Activated CD8-positive, alpha-beta T cell treated with anti-CD3 and anti-CD28 coated beads for 36 hours (primary cell): ENCODE measurements around the gene KIRREL3. TPM values are rescaled to one million over a fixed set of nuclear protein-coding genes. Genes with fewer than 3 reads are reported as not detected.

Experiments used
- ATAC-seq: fragments of 200-7000 bp; cut with Tn5 transposase; one replicate; pipeline ENCODE4 v1.10.0; 2021; ENCODE audit warnings: mild to moderate bottlenecking, moderate library complexity
- CTCF ChIA-PET: fragments of 350-600 bp; sonication (Branson Sonifier 250); formaldehyde crosslinking; loops from one replicate; lab custom pipeline; 2021; ENCODE audit warnings: antibody characterized with exemption; lab: Charles Lee
- POLR2A ChIA-PET: fragments of 350-600 bp; sonication (Branson Sonifier 250); formaldehyde crosslinking; loops from one replicate; lab custom pipeline; 2021; ENCODE audit warnings: antibody characterized with exemption; lab: Charles Lee
- DNase-seq: peaks from one replicate; pipeline ENCODE4 v3.0.0-alpha.2; 2020
- H3K27ac Mint-ChIP-seq: one replicate; pipeline ENCODE4 v1.8.0; 2021; ENCODE audit warnings: mild to moderate bottlenecking, mixed read lengths
- H3K27me3 Mint-ChIP-seq: one replicate; pipeline ENCODE4 v1.8.0; 2021; ENCODE audit warnings: mixed read lengths
- H3K36me3 Mint-ChIP-seq: one replicate; pipeline ENCODE4 v1.8.0; 2021; ENCODE audit warnings: low read depth, mixed read lengths
- H3K4me1 Mint-ChIP-seq: one replicate; pipeline ENCODE4 v1.8.0; 2021; ENCODE audit warnings: low read depth, mixed read lengths
- H3K4me3 Mint-ChIP-seq: one replicate; pipeline ENCODE4 v1.8.0; 2021; ENCODE audit warnings: mild to moderate bottlenecking, moderate library complexity, mixed read lengths
- H3K9me3 Mint-ChIP-seq: one replicate; pipeline ENCODE4 v1.8.0; 2021; ENCODE audit warnings: mixed read lengths
- CTCF ChIP-seq: fragments of 200-600 bp; IDR thresholded peaks from one replicate; pipeline ENCODE4 v1.8.0; 2022; ENCODE audit warnings: antibody characterized with exemption, mild to moderate bottlenecking
- intact Hi-C: fragments of 100-400 bp; cut with micrococcal nuclease; formaldehyde crosslinking; loops from one replicate; pipeline ENCODE4 v1.10.0; 2022
- total RNA-seq, 2 experiments: library from RNA; stranded (reverse); gene quantifications; one replicate each; pipeline ENCODE4 v1.2.3, GENCODE V29; 2021

The KIRREL3 gene
- total RNA-seq, 2 experiments from 2014 or later: not detected

DNA sequence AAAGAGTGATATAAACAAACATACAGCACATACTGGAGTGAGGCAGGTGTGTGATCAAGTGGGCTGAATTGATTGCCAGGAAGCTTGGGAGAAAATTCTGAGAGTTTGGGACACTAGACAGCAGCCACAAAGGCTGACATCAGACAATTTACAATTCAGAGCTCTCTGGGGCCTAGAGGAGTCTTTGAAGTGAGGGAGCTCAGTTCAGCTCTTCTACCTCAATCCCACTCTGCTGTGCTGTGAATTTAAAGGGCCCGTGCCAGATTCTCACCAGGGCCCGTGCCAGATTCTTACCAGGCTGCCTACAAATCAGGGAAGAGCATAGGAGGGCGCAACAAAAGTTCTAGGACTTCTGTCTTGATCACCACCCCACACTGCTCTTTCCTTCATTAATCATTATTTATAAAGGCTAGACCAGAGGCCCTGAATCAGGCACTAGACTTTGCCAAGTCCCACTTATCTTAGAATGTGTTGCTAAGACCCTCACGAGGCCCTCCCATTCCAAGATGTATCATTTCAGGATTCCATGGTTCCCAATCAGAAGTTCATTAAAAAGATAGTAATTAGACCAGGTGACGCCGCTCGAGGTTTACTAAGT, 112.4 kb downstream of the KIRREL3 start:
- TF ChIP-seq CTCF: no peak
- no peak for DNase-seq
- no peak overlapping the region for H3K4me3 Mint-ChIP-seq
- CTCF ChIA-PET: no interaction called here
- POLR2A ChIA-PET: no interaction called here
- H3K27ac Mint-ChIP-seq: no peak overlapping the region
- no peaks in the 10 kb centered on the region for H3K27me3 Mint-ChIP-seq
- H3K36me3 Mint-ChIP-seq: no peaks in the 10 kb centered on the region
- no peaks in the 10 kb centered on the region for H3K4me1 Mint-ChIP-seq
- no peaks in the 10 kb centered on the region for H3K9me3 Mint-ChIP-seq
- intact Hi-C loops: no loop called here
- no peak for ATAC-seq

GRCh38 chr11:126886636-126887035, 113.9 kb downstream of the KIRREL3 start:
- POLR2A ChIA-PET: no interaction called here
- Mint-ChIP-seq H3K4me3 (no peak overlapping the region), H3K4me1 (no peaks in the 10 kb centered on the region), H3K27ac (no peak overlapping the region), H3K36me3 (no peaks in the 10 kb centered on the region), H3K9me3 (no peaks in the 10 kb centered on the region), H3K27me3 (no peaks in the 10 kb centered on the region)
- intact Hi-C loops: no loop called here
- DNase-seq (no peak), ATAC-seq (no peak)
- no peak for TF ChIP-seq CTCF
- CTCF ChIA-PET: no interaction called here

DNA sequence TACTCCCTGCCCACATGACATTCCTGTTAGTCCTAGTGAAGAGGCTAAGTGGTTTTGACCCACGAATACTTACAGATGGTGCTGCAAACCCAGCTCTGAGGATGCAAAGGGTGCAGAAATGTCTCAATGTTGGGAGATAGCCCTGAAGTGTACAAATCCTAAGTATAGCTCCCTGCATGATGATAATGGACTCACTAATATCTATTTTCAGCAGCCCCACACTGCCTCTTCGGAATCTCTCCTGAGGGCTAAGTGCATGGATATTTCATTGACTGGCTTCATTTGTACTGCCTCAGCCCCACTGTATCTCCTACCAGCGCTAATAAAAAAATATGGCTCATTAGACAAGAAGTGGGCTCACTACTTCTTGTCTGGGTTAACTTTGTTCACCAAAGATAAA, 114.5 kb downstream of the KIRREL3 start:
- DNase-seq (no peak), ATAC-seq (no peak)
- Mint-ChIP-seq H3K4me3 (no peak overlapping the region), H3K9me3 (no peaks in the 10 kb centered on the region), H3K27ac (no peak overlapping the region), H3K36me3 (no peaks in the 10 kb centered on the region), H3K27me3 (peaks cover 2% of the 10 kb centered on the region), H3K4me1 (no peaks in the 10 kb centered on the region)
- CTCF ChIA-PET: no interaction called here
- POLR2A ChIA-PET: no interaction called here
- intact Hi-C loops: no loop called here
- TF ChIP-seq CTCF: no peak

- H3K9me3 Mint-ChIP-seq: no peaks in the 10 kb centered on the region
- no peaks in the 10 kb centered on the region for H3K4me1 Mint-ChIP-seq
- ATAC-seq (no peak), DNase-seq (no peak)
- no peaks in the 10 kb centered on the region for H3K36me3 Mint-ChIP-seq
- H3K4me3 Mint-ChIP-seq: no peak overlapping the region
- CTCF ChIA-PET: no interaction called here
- H3K27me3 Mint-ChIP-seq: peaks cover 2% of the 10 kb centered on the region
- TF ChIP-seq CTCF: no peak
- intact Hi-C loops: no loop called here
- POLR2A ChIA-PET: no interaction called here
- no peak overlapping the region for H3K27ac Mint-ChIP-seq
Measured at GRCh38 chr11:126884594-126884993, 116.0 kb downstream of the KIRREL3 start.

DNA sequence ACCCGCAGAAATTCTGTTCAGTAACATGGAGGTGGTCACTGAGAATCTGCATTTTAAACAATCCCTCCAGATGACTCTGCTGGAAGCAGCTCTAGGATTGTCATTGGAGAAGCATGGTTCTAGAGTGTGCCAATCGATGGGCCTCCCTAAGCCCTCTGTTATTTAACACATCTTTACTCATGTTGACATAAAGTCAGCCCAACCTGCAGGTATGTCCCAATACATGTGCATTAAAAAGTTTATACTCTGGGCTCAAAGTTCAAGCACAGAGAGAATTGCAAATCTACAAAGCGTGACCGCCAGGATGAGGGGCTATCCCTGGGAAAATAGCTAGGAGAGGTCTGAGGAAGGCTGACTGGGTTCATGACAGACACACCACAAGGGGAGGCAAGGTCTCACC, 116.4 kb downstream of the KIRREL3 start:
- ChIA-PET POLR2A (no interaction called here), CTCF (interaction anchor here (1.0 kb wide), 1 partner anchor 9 kb away, joined by 3 read pairs; no protein-coding TSS in a partner anchor)
- DNase-seq (no peak), ATAC-seq (no peak)
- intact Hi-C loops: no loop called here
- H3K27ac Mint-ChIP-seq: no peak overlapping the region
- no peaks in the 10 kb centered on the region for H3K4me1 Mint-ChIP-seq
- no peak for TF ChIP-seq CTCF
- H3K4me3 Mint-ChIP-seq: no peak overlapping the region
- no peaks in the 10 kb centered on the region for H3K36me3 Mint-ChIP-seq
- peaks cover 2% of the 10 kb centered on the region for H3K27me3 Mint-ChIP-seq
- no peaks in the 10 kb centered on the region for H3K9me3 Mint-ChIP-seq
